Measurements from ENCODE around the gene TCF12. TPM values are rescaled to one million over a fixed set of nuclear protein-coding genes. Genes with fewer than 3 reads are reported as not detected.
A peak's percentile ranks its signal among the peaks of the same experiment; 100 is the strongest.

Gene TCF12
- total and polyA plus RNA-seq, 2 of the 8 experiments (the other 6 are each of a cell fraction or from before 2014, with no cell fraction given) = 85.8 to 101 TPM

DNA sequence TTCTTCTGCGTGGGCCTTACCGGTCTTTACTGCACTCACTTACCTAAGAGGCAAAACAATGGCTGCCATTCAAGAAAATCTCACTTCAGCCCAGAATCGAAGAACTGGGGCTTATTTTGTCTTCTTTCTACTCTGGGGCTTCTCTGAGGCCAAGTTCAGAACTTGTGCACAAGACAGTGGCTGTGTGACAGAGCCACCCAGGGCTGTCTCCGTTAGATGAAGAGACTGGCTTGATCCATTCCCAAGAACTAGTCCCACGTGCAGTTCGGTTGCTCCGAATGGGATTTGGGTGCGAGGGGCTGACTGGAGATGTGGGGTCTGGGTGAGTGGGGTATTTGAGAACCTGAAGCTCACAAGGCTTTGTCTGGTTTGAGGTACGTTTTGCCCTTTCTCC lies 795 bp upstream of the TCF12 start:
- ChIA-PET CTCF (ENCODE audit: partially characterized antibody) (interaction anchor here (0.6 to 1.4 kb wide), 5 partner anchors 9 to 58 kb away, joined by 3 to 10 read pairs (median 3); no protein-coding TSS in a partner anchor), POLR2A (ENCODE audit: partially characterized antibody) (interaction anchor here (0.6 to 4.1 kb wide), 19 partner anchors 11 to 333 kb away, joined by 3 to 69 read pairs (median 5); no protein-coding TSS in a partner anchor)
- H2BK12ac ChIP-seq (ENCODE audit: low read depth, low read length) = peak overlapping the region; percentile 84; the same call in 1 of the 2 replicates
- FAIRE-seq (no peak), DNase-seq (ENCODE audit: low read depth in 1 of 2, low spot score in 2 of 2) (no peak)
- H3K9me3 ChIP-seq (ENCODE audit: insufficient read depth in 2 of 2, low read depth in 1 of 2, low read length in 1 of 2) = no peaks in the 10 kb centered on the region
- peak overlapping the region; percentile 92; the same call in 1 of the 2 replicates for H4K8ac ChIP-seq (ENCODE audit: extremely low read depth, insufficient read depth, low read length)
- H2BK120ac ChIP-seq (replicated peaks; ENCODE audit: low read depth, low read length) = no peak overlapping the region
- H3K23ac ChIP-seq (ENCODE audit: insufficient read length) = no peak overlapping the region
- 27% methylated on average over 9 of the region's 9 CpGs; no CpG with 5 or more reads in 1 of the 2 experiments for WGBS, 2 experiments (ENCODE audit: extremely low coverage in 1 of 2, insufficient coverage in 1 of 2, insufficient read length in 1 of 2, insufficient replicate concordance in 2 of 2, low coverage in 1 of 2, low lambda C conversion rate in 2 of 2, missing lambda C conversion rate in 1 of 2)
- peaks cover 0 to 3% (median 0%) of the 10 kb centered on the region in 4 experiments; a peak in 3 of 7 replicates for H3K27me3 ChIP-seq (replicated peaks in 1 of 4; ENCODE audit: control insufficient read depth in 3 of 4, extremely low read depth in 1 of 4, insufficient read depth in 3 of 4, low read length in 3 of 4)
- no peak overlapping the region; the same call in 1 of the 2 replicates for H3K27ac ChIP-seq (ENCODE audit: low read depth, low read length)
- H3K4ac ChIP-seq (replicated peaks; ENCODE audit: insufficient read length, low read depth, low read length) = no peak overlapping the region
- peak overlapping the region; percentile 84 to 96 (median 92) for H3K4me3 ChIP-seq (ENCODE audit: extremely low read depth in 1 of 4, insufficient read depth in 2 of 4, low read depth in 3 of 4, low read length in 4 of 4)
- H3K4me1 ChIP-seq (replicated peaks in 1 of 4; ENCODE audit: control insufficient read depth in 3 of 4, insufficient read depth in 4 of 4, low read length in 3 of 4) = peaks cover 2 to 6% (median 4%) of the 10 kb centered on the region in 4 experiments; a peak in 6 of 7 replicates
- peaks cover 0 to 31% of the 10 kb centered on the region in 2 experiments; a peak in 2 of 4 replicates for H3K79me2 ChIP-seq (ENCODE audit: control insufficient read depth in 1 of 2, insufficient read depth in 2 of 2, low read length in 2 of 2)
- H2AK5ac ChIP-seq (ENCODE audit: low read depth, low read length) = no peak overlapping the region
- peak overlapping the region; percentile 95; the same call in 1 of the 2 replicates for H3K18ac ChIP-seq (ENCODE audit: extremely low read depth, low read length)
- peak overlapping the region; percentile 90 for H2BK5ac ChIP-seq (ENCODE audit: low read depth, low read length)
- 0 out of 2 replicates have a peak overlapping the region, but pooled peaks have one; percentile 81 for H2BK15ac ChIP-seq (ENCODE audit: low read length)
- peak overlapping the region; percentile 48; the same call in 1 of the 2 replicates for H2BK20ac ChIP-seq (ENCODE audit: low read length)
- H3K9ac ChIP-seq (replicated peaks in 1 of 4; ENCODE audit: extremely low read depth in 1 of 4, low read depth in 3 of 4, low read length in 3 of 4) = peak overlapping the region in 3 of 4 experiments; percentile 26 to 84 (median 82); a peak in 5 of 7 replicates
- peaks cover 13% of the 10 kb centered on the region for H3K23me2 ChIP-seq (ENCODE audit: low read depth, low read length)
- peak overlapping the region; percentile 85 for H4K91ac ChIP-seq (replicated peaks; ENCODE audit: insufficient read length, low read length)
- peak overlapping the region; percentile 22; the same call in 1 of the 2 replicates for H2AFZ ChIP-seq (ENCODE audit: low read length)
- peaks cover 0 to 14% (median 0%) of the 10 kb centered on the region in 4 experiments; a peak in 2 of 8 replicates for H3K36me3 ChIP-seq (ENCODE audit: control insufficient read depth in 2 of 4, insufficient read depth in 4 of 4, low read length in 3 of 4)
- H4K5ac ChIP-seq (ENCODE audit: insufficient read length, low read depth, low read length) = no peak overlapping the region
- peak overlapping the region; percentile 79 for H3K56ac ChIP-seq (replicated peaks; ENCODE audit: insufficient read length, low read depth, low read length)
- no peak overlapping the region for H3K14ac ChIP-seq (ENCODE audit: insufficient read length)
- peak overlapping the region; percentile 80 to 90 for H3K4me2 ChIP-seq (ENCODE audit: insufficient read depth in 1 of 2, low read depth in 2 of 2, low read length in 2 of 2)
- no peaks in the 10 kb centered on the region for H4K20me1 ChIP-seq (replicated peaks in 1 of 2; ENCODE audit: control insufficient read depth in 1 of 2, insufficient read depth in 2 of 2, low read length in 2 of 2)
- no peaks in the 10 kb centered on the region for H3K79me1 ChIP-seq (ENCODE audit: low read depth, low read length)
- TF ChIP-seq SP4 (IDR thresholded peaks at IDR 0.05; ENCODE audit: low read length) (no peak), YY1 (IDR thresholded peaks at IDR 0.05; ENCODE audit: low read depth, low read length) (0 out of 2 replicates have a peak, but pooled peaks have one; percentile 41), ZNF274 (IDR thresholded peaks at IDR 0.05; ENCODE audit: borderline replicate concordance, extremely low read depth, low read length) (no peak), JUND (IDR thresholded peaks at IDR 0.05; ENCODE audit: low read length) (no peak), TCF12 (IDR thresholded peaks at IDR 0.05; ENCODE audit: low read depth, low read length) (no peak), SP1 (IDR thresholded peaks at IDR 0.05; ENCODE audit: low read depth, low read length) (no peak), POLR2A (IDR thresholded peaks at IDR 0.05; ENCODE audit: control extremely low read depth in 1 of 2, low read depth in 2 of 2, low read length in 2 of 2) (peak in 1 of 2 experiments; percentile 37; a peak in 1 of 3 replicates), NRF1 (IDR thresholded peaks at IDR 0.05; ENCODE audit: low read depth, low read length) (no peak), RBBP5 (IDR thresholded peaks at IDR 0.05; ENCODE audit: borderline replicate concordance, low read depth, low read length) (no peak), KDM1A (IDR thresholded peaks at IDR 0.05; ENCODE audit: borderline replicate concordance, low read length) (no peak), CREB1 (IDR thresholded peaks at IDR 0.05) (no peak)
- TF ChIP-seq, protein P1, sequence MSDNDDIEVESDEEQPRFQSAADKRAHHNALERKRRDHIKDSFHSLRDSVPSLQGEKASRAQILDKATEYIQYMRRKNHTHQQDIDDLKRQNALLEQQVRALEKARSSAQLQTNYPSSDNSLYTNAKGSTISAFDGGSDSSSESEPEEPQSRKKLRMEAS (IDR thresholded peaks at IDR 0.05) = peak; percentile 32; the same call in 1 of the 2 replicates
- TF ChIP-seq, protein P2, sequence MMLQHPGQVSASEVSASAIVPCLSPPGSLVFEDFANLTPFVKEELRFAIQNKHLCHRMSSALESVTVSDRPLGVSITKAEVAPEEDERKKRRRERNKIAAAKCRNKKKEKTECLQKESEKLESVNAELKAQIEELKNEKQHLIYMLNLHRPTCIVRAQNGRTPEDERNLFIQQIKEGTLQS (IDR thresholded peaks at IDR 0.05; ENCODE audit: insufficient read depth, low read depth, low read length) = no peak
